BJ (cell line): ENCODE measurements around the gene CDK14. TPM values are rescaled to one million over a fixed set of nuclear protein-coding genes. Genes with fewer than 3 reads are reported as not detected.

Experiments used
- CTCF ChIA-PET: fragments of 350-600 bp; formaldehyde crosslinking; extraction: SDS; loops from one replicate; lab custom pipeline; 2021; ENCODE audit warnings: antibody characterized with exemption, inconsistent platforms; lab: Yijun Ruan, JAX
- POLR2A ChIA-PET: fragments of 300-600 bp; sonication (Branson Sonifier 250); formaldehyde crosslinking; extraction: SDS; loops from one replicate; lab custom pipeline; 2021; ENCODE audit warnings: antibody characterized with exemption; lab: Charles Lee
- DNase-seq: peaks from one replicate; pipeline ENCODE4 v3.0.0-alpha.2; 2011; ENCODE audit warnings: low read depth
- H3K27me3 ChIP-seq: 2 replicates; pipeline ENCODE4 v1.6.0; 2011; ENCODE audit warnings: low read length; ENCODE audit not compliant: control insufficient read depth, insufficient read depth
- H3K36me3 ChIP-seq: 2 replicates; pipeline ENCODE4 v1.5.1; 2011; ENCODE audit warnings: low read length; ENCODE audit not compliant: control insufficient read depth, insufficient read depth
- H3K4me3 ChIP-seq: 2 replicates; pipeline ENCODE4 v1.5.1; 2011; ENCODE audit warnings: low read depth, mild to moderate bottlenecking, control low read depth, low read length
- CTCF ChIP-seq: IDR thresholded peaks from 2 replicates; pipeline ENCODE4 v1.5.1; 2011; ENCODE audit warnings: low read depth, mild to moderate bottlenecking, control low read depth, inconsistent platforms, low read length, moderate library complexity; ENCODE audit not compliant: insufficient read depth
- polyA plus RNA-seq: library from polyadenylated mRNA; depleted of rRNA; stranded (reverse); fragments of >200 nt; gene quantifications from 2 replicates; pipeline ENCODE4 v1.2.3, GENCODE V29; 2011

The CDK14 gene
- polyA plus RNA-seq, 1 experiment: 6.7 TPM

- TF ChIP-seq CTCF: no peak
- no peak for DNase-seq
- POLR2A ChIA-PET: no interaction called here
- Histone ChIP-seq H3K36me3 (no peaks in the 10 kb centered on the region), H3K27me3 (no peaks in the 10 kb centered on the region), H3K4me3 (no peak overlapping the region)
- CTCF ChIA-PET: interaction anchor here (0.9 kb wide), 1 partner anchor 13 kb away, joined by 4 read pairs; no protein-coding TSS in a partner anchor
Measured at GRCh38 chr7:91137788-91138368, 541.8 kb downstream of the CDK14 start.

- TF ChIP-seq CTCF: no peak
- ChIA-PET CTCF (no interaction called here), POLR2A (no interaction called here)
- Histone ChIP-seq H3K36me3 (no peaks in the 10 kb centered on the region), H3K27me3 (no peaks in the 10 kb centered on the region), H3K4me3 (no peak overlapping the region)
- DNase-seq: no peak
Measured at GRCh38 chr7:91140286-91140685, 544.2 kb downstream of the CDK14 start.

- Histone ChIP-seq H3K4me3 (no peak overlapping the region), H3K36me3 (no peaks in the 10 kb centered on the region), H3K27me3 (no peaks in the 10 kb centered on the region)
- ChIA-PET POLR2A (no interaction called here), CTCF (no interaction called here)
- no peak for DNase-seq
- TF ChIP-seq CTCF: no peak
Measured at GRCh38 chr7:91140982-91141381, 544.9 kb downstream of the CDK14 start.

- CTCF ChIA-PET: interaction anchor here (1.2 kb wide), 1 partner anchor 16 kb away, joined by 5 read pairs; no protein-coding TSS in a partner anchor
- H3K4me3 ChIP-seq: no peak overlapping the region
- H3K36me3 ChIP-seq: no peaks in the 10 kb centered on the region
- no peak for DNase-seq
- no peak for TF ChIP-seq CTCF
- POLR2A ChIA-PET: no interaction called here
- no peaks in the 10 kb centered on the region for H3K27me3 ChIP-seq
Measured at GRCh38 chr7:91142743-91143142, 546.6 kb downstream of the CDK14 start.

- H3K4me3 ChIP-seq: no peak overlapping the region
- ChIA-PET CTCF (interaction anchor here (0.6 kb wide), 1 partner anchor 15 kb away, joined by 3 read pairs; no protein-coding TSS in a partner anchor), POLR2A (interaction anchor here (0.5 kb wide), 1 partner anchor 22 kb away, joined by 5 read pairs; no protein-coding TSS in a partner anchor)
- no peak for DNase-seq
- no peak for TF ChIP-seq CTCF
- no peaks in the 10 kb centered on the region for H3K36me3 ChIP-seq
- H3K27me3 ChIP-seq: no peaks in the 10 kb centered on the region
Measured at GRCh38 chr7:91149341-91150246, 553.5 kb downstream of the CDK14 start.
